Body of pancreas (tissue), 4 donors: ENCODE data around the gene CHAF1A. TPM values are rescaled to one million over a fixed set of nuclear protein-coding genes. Genes with fewer than 3 reads are reported as not detected.
A peak's percentile ranks its signal among the peaks of the same experiment; 100 is the strongest.

Source experiments
- ATAC-seq: fragments of 150-250 bp; one replicate; pipeline ENCODE4 v1.9.1; 2016
- DNase-seq, 4 donors: peaks; one replicate each; pipeline ENCODE4 v3.0.0-alpha.2; 2019
- H3K27ac ChIP-seq, 4 donors: fragments of 200-600 bp; sonication (generic); 1 replicate in 3 of 4; 2 replicates in 1 of 4; pipeline versions ENCODE4 v1.5.1 to v1.6.1; 2016 to 2019; ENCODE audit warnings: mild to moderate bottlenecking in 1 of 4, mixed read lengths in 1 of 4, moderate library complexity in 1 of 4
- H3K27me3 ChIP-seq, 2 donors: fragments of 200-600 bp; sonication (generic); one replicate each; pipeline ENCODE4 v1.6.0; 2016; ENCODE audit warnings: mild to moderate bottlenecking in 1 of 2
- H3K36me3 ChIP-seq, 2 donors: fragments of 200-600 bp; sonication (generic); replicated peaks in 1 of 2; 2 replicates each; pipeline ENCODE4 v1.5.1; 2016; ENCODE audit warnings: low read depth in 2 of 2; ENCODE audit not compliant: insufficient read depth in 1 of 2
- H3K4me1 ChIP-seq: fragments of 200-600 bp; sonication (generic); one replicate; pipeline ENCODE4 v1.6.0; 2016
- H3K4me3 ChIP-seq, 2 donors: fragments of 200-600 bp; sonication (generic); 1 replicate in 1 of 2; 2 replicates in 1 of 2; pipeline ENCODE4 v1.5.1; 2016 to 2019
- H3K9me3 ChIP-seq, 3 donors: fragments of 200-600 bp; sonication (generic); 1 replicate in 2 of 3; 2 replicates in 1 of 3; pipeline ENCODE4 v1.5.1; 2016
- CTCF ChIP-seq, 7 experiments: fragments of 450-650 bp in 4 of 7; fragments of 200-600 bp in 3 of 7; sonication (generic) in 3 of 7; IDR thresholded peaks; one replicate each; pipeline ENCODE4 v1.5.1; 2016 to 2019; ENCODE audit warnings: antibody characterized with exemption in 7 of 7
- POLR2A ChIP-seq, 3 donors: fragments of 450-650 bp; IDR thresholded peaks; one replicate each; pipeline ENCODE4 v1.6.1; 2016; ENCODE audit warnings: antibody characterized with exemption in 3 of 3, mild to moderate bottlenecking in 2 of 3
- WGBS, 2 donors: methylation state at CpG; one replicate each; pipeline ENCODE4 v1.1.5; 2017; 5-methylcytosine and 5-hydroxymethylcytosine counted together
- intact Hi-C: fragments of 100-400 bp; cut with DNase I; formaldehyde crosslinking; loops from one replicate; pipeline ENCODE4 v1.15.1; 2023
- total RNA-seq, 2 donors: library from RNA; depleted of rRNA; stranded (reverse); fragments of >200 nt; gene quantifications; one replicate each; pipeline ENCODE4 v1.1.0, GENCODE V29; 2016

CHAF1A gene
- total RNA-seq, 2 donors from 2014 or later = 3.4 to 6.3 TPM

- no peak overlapping the region for H3K27ac ChIP-seq
- ATAC-seq = no peak
- intact Hi-C loops = no loop called here
- H3K4me3 ChIP-seq = no peak overlapping the region
- no peaks in the 10 kb centered on the region for H3K9me3 ChIP-seq
- no peak for DNase-seq
- peaks cover 24% of the 10 kb centered on the region for H3K4me1 ChIP-seq
- 83 to 84% methylated on average over 11 to 36 of the region's 36 CpGs for whole genome bisulfite sequencing, 2 donors
- peaks cover 12 to 30% of the 10 kb centered on the region in 2 donors for H3K36me3 ChIP-seq
- TF ChIP-seq CTCF (IDR thresholded peaks at IDR 0.05) (no peak), POLR2A (IDR thresholded peaks at IDR 0.05) (no peak)
- no peaks in the 10 kb centered on the region for H3K27me3 ChIP-seq
These were observed 42.6 kb downstream of the CHAF1A start for GRCh38 chr19:4444765-4445741.

DNA sequence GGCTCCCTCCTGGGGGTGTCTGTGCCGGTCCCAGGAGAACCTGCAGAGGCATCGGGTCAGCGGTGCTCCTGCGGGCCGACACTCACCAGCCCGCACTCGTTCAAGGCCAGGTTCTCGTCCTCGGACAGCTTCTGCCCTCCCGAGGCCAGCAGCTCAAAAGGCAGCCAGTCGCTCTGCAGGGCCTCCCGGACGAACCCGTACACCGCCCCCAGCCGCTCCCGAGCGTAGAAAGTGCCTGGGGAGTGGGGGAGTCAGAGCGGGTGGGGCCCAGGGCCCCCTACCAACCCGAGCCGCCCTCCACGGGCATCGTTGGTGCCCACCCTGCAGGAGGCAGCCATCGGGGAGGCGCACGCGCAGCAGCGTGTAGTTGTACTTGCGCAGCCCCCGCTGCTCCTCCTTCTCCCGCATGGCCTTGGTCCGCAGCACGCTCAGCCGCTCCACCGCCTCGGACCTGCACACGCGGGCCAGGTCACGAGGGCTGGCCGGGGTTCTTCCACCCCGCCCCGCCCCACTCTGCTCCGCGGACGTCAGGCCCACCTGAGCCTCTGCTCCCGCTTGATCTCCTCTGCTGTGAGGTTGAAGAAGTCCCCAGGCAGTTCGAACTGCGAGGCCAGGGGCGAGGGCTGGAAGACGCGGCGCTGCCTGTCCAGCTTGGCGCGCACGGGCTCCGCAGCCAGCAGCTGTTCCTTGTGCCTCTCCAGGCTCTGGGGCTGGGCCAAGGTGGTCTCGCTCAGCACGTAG is 43.7 kb downstream of the CHAF1A start:
- ATAC-seq (no peak), DNase-seq (no peak)
- Histone ChIP-seq H3K36me3 (peaks cover 12 to 33% of the 10 kb centered on the region in 2 donors), H3K4me3 (no peak overlapping the region), H3K27me3 (no peaks in the 10 kb centered on the region), H3K9me3 (no peaks in the 10 kb centered on the region), H3K27ac (no peak overlapping the region), H3K4me1 (peaks cover 27% of the 10 kb centered on the region)
- TF ChIP-seq POLR2A (IDR thresholded peaks at IDR 0.05) (no peak), CTCF (IDR thresholded peaks at IDR 0.05) (no peak)
- WGBS, 2 donors = 94 to 95% methylated on average over 18 to 58 of the region's 58 CpGs
- intact Hi-C loops = no loop called here

DNA sequence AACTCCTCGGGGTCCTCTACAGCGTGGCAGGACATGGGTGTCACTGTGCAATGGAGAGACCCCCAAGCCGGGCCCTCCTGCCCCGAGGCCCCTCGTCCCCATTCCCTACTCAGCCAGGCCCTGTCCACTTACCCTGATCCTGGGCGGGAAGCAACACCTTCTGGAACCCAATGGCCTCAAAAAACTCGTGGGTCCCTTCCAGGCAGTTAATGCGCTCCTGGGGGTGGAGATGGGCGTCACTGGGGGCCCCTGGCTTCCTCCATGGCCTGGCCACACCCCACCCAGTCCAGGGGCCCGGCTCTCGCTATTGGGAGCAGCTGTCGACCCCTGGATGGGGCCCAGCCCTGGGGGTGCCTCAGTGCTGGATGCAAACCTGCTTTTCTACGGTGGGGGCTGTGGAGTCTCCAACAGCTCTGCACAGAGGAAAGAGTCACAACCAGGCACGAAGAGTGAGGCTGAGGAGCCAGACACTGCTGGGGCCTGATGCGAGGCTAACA is 44.3 kb downstream of the CHAF1A start:
- 82 to 83% methylated on average over 3 to 13 of the region's 15 CpGs for WGBS, 2 donors
- intact Hi-C loops = no loop called here
- ATAC-seq = no peak
- H3K9me3 ChIP-seq = no peaks in the 10 kb centered on the region
- H3K27ac ChIP-seq = no peak overlapping the region
- H3K4me3 ChIP-seq = no peak overlapping the region
- H3K36me3 ChIP-seq = peaks cover 12 to 39% of the 10 kb centered on the region in 2 donors
- peaks cover 27% of the 10 kb centered on the region for H3K4me1 ChIP-seq
- no peak for TF ChIP-seq CTCF (IDR thresholded peaks at IDR 0.05)
- TF ChIP-seq POLR2A (IDR thresholded peaks at IDR 0.05) = no peak
- DNase-seq = no peak
- no peaks in the 10 kb centered on the region for H3K27me3 ChIP-seq

GRCh38 chr19:4447327-4448146 is 45.1 kb downstream of the CHAF1A start:
- ATAC-seq (no peak), DNase-seq (no peak)
- H3K4me1 ChIP-seq = peaks cover 27% of the 10 kb centered on the region
- TF ChIP-seq CTCF (IDR thresholded peaks at IDR 0.05) (no peak), POLR2A (IDR thresholded peaks at IDR 0.05) (no peak)
- intact Hi-C loops = no loop called here
- no peak overlapping the region for H3K4me3 ChIP-seq
- peaks cover 12 to 45% of the 10 kb centered on the region in 2 donors for H3K36me3 ChIP-seq
- H3K27ac ChIP-seq = peak overlapping the region; percentile 61 to 83 (median 77)
- WGBS, 2 donors = 90 to 91% methylated on average over 14 to 25 of the region's 28 CpGs
- no peaks in the 10 kb centered on the region for H3K9me3 ChIP-seq
- H3K27me3 ChIP-seq = no peaks in the 10 kb centered on the region
